Mesenteric fat pad (tissue), 1 donor: Measurements from ENCODE around the gene INAFM2. TPM values are rescaled to one million over a fixed set of nuclear protein-coding genes. Genes with fewer than 3 reads are reported as not detected.

ENCODE experiments used
- DNase-seq: peaks from one replicate; pipeline ENCODE4 v3.0.0-alpha.2; 2020; ENCODE audit warnings: low spot score
- total RNA-seq: library from RNA; stranded (reverse); fragmentation: NEBNext Ultra II Directional; extraction: Animal tissue kit (Norgen Biotek cat#: 25700); gene quantifications from one replicate; pipeline ENCODE4 v1.2.1, GENCODE V29; 2021
- donor health status: DM: yes; HTN: yes; CAD: no.

Gene INAFM2
- total RNA-seq, 1 donor from 2014 or later, result 27.9 TPM

GRCh38 chr15:40287505-40287904 lies 36.0 kb upstream of the INAFM2 start:
- DNase-seq, result no peak

GRCh38 chr15:40287968-40288367 lies 35.5 kb upstream of the INAFM2 start:
- no peak for DNase-seq

- DNase-seq, result no peak
These were observed 34.2 kb upstream of the INAFM2 start for GRCh38 chr15:40289140-40289775.

DNA sequence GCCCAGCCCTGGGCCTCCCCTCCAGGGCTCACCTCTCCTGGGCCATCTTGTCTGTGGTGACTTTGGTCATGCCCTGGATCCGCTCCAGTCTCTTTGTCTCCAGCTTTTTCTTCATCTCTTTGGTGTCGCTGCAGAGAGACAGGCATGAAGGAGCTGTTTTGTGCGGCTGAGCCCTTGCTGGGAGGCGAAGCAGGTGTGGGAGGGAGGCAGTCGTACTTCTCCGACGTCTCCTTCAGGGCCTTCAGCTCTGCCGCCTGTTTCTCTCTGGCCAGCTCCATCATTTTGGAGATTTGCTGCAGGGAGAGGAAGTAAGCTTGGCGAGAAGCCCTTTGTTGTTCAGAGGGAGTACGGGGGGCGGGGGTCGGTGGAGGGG lies 33.0 kb upstream of the INAFM2 start:
- DNase-seq, result no peak

GRCh38 chr15:40290918-40291574 lies 32.4 kb upstream of the INAFM2 start:
- DNase-seq, result no peak

DNA sequence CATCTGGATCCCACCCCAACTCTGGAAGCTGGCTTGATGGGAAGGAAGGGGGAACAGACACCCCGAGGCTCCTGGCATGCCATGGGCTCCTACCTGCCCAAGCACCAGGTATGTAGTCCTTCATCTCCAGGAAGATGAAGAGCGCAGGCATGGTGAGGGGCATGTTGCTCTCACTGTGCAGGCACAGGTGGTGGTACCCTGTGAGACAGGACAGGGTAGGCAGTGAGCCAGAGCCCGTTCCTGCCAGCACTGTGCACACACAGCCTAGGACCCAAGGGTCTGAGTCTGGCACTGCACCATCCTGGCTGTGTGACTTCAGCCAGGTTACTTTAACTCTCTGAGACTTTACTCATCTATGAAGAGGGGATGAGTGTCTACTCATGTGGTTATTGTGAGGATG lies 31.2 kb upstream of the INAFM2 start:
- no peak for DNase-seq

GRCh38 chr15:40293006-40293405 lies 30.5 kb upstream of the INAFM2 start:
- no peak for DNase-seq

DNA sequence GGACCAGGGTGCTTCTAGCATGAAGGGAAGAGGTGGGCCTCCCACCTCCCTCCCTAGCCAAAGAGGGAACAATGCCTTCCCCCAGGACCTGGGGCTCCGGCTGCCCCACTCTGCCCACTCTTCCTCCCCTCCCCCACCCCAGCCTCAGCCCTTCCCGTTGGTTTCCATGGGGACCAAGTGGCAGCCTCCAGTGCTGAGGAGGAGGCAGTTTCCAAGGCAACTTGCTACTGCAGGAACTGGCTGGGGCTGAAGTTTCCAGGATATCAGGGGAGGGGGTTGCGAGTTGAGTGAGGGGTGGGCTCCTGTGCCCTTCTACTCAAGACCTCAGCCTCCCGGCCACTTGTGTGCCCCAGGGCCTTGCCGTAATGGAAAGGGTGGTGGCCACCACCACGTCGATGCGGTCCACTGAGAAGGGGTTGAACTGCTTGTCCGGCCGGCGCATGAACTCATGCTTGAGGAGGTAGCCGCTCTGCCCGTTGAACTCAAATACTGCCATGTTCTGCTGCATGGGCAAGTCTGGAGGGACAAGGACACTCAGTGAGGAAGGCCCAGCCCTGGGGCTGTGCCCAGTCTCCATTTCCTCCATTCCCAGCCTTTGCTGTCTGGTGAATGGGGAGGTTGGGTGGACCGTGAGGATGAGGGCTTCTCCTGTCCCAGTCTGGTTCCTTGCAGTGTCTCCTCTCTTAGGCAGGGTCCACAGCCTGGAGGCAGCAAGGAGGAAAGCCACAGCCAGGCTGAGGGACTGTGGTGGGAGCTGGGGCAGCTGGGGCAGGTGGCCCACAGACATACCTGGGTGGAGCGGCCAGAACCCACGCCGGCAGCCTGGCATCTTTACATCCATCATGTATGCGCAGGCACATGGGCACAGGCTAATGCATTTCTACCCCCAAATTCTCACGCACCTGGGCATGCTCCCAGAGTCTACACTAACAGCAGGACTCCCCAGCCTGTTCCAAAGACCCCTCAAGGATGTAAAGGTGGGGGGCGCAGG lies 29.3 kb upstream of the INAFM2 start:
- no peak for DNase-seq

DNA sequence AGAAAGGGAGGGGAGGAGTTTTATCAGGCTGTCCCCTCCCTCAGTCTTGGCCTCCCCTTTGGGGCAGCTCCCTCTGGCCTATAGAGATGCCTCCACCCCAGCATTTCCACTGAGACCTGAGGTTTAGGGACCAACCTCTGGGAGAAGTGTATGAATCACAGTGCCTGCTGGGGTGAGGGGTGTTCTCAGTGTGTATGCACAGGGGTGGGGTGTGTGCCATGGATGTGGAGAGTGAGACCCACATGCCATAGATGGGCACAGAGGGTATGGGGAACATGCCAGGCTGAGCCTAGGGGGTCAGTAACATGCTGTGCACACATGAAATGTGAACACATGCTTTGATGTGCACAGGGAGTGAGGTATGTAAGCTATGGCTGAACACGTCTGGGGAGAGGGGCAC lies 28.2 kb upstream of the INAFM2 start:
- no peak for DNase-seq

DNA sequence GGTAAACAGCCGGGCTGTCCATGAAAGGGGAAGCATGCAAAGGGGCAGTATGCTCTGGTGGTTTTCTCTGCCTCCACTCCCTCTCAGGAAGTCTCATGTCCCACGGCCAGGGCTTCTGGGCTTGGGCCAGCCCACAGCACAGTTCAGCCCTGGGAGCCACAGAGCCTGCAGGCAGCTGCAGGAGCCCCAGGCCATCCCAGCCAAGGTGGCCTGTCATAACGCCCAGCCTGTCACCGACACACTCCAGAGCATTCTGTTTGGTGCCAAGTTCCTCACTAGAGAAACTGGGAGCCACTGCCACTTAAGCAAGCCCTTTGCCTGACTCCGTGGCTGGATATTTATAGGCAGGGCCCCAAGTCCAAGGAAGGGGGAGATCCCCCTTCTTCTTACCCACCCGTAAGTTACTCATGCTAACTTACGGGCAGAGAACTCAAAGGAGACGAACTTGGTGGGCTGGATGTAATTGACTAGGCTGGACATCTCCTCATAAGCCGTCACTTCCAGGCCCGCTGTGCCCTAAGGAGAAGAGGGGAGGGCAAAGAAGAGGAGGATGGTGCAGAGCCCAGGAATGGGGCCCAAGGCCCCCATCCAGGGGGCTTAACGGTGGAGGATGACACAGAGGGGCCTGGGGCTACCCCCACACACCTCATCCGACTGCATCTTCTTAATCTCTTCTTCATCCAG lies 27.5 kb upstream of the INAFM2 start:
- no peak for DNase-seq

DNA sequence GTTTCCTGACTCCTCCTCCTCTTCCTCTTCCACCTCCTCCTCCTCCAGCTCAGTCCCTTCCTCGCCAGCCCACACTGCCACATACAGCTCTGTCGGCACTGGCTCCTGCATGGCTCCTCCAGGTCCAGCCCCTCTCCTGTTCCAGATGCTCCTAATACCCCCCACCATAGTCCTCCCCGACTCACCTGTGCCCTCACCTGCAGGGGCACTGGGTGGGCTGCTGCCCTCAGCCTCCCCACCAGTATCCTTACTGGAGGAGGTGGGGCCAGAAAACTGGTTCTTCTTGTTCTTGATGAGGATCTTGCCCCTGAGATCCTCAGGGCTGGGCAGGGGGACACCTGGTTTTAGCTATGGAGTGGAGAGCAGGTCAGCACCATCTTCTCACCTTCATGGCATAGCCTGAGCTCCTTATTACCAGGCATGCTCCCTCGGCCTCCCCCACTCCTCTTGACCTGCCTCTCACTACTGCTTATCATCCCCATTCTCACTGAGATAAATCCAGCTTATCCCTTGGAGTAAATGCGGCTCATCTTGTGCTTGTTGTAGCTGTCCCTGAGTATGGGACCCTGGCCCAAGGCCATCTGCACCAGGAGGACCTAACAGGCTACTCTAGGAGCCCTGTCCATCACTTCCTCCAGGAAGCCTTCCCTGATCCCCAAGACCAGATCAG lies 26.8 kb upstream of the INAFM2 start:
- DNase-seq, result no peak

DNA sequence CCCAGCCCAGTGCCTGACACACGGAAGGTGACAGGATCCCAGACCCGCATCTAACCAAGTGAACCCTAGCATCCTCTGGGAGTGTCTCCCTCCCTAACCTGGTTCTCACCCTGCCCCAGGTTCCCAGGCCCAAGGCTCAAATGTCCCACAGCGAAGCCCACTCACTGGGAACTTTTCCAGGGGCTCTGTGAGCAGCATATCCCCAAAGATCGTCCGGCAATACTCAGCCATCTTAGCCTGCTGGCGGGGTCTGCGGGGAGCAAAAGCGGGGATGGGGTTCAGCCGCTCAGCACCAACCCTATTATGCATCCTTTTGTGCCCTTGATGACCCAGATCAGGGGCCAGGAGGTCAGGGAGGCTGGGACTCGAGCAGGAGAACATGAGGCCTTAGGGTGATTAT lies 26.1 kb upstream of the INAFM2 start:
- DNase-seq, result no peak

- DNase-seq, result no peak
These were observed 25.1 kb upstream of the INAFM2 start for GRCh38 chr15:40298216-40298935.

GRCh38 chr15:40300367-40300766 lies 23.1 kb upstream of the INAFM2 start:
- DNase-seq, result no peak

DNA sequence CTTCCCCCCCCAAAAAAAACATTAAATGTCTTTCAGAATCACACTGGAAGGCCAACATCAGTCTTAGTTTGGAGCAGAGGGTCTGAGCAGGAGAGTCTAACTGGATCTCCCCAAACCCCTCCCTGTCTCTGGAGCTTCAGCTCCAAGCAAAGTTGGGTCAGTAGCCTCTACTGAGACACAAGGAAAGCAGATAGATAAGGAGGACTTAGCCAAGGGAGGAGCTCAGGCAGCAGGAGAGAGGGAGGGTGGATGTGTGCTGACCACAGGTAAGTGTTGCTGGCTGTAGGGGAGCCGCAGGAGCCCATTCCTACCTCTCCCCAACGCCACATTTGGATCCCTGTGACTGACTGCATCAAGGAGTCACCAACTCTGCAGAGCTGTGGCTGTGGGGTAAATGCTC lies 22.7 kb upstream of the INAFM2 start:
- no peak for DNase-seq

- DNase-seq, result no peak
These were observed 21.9 kb upstream of the INAFM2 start for GRCh38 chr15:40301467-40302179.

- DNase-seq, result no peak
These were observed 21.1 kb upstream of the INAFM2 start for GRCh38 chr15:40302288-40302886.

- DNase-seq, result no peak
These were observed 20.5 kb upstream of the INAFM2 start for GRCh38 chr15:40302981-40303380.

- no peak for DNase-seq
These were observed 19.9 kb upstream of the INAFM2 start for GRCh38 chr15:40303576-40303975.
